ENCODE results near the gene RFC1.

DNA sequence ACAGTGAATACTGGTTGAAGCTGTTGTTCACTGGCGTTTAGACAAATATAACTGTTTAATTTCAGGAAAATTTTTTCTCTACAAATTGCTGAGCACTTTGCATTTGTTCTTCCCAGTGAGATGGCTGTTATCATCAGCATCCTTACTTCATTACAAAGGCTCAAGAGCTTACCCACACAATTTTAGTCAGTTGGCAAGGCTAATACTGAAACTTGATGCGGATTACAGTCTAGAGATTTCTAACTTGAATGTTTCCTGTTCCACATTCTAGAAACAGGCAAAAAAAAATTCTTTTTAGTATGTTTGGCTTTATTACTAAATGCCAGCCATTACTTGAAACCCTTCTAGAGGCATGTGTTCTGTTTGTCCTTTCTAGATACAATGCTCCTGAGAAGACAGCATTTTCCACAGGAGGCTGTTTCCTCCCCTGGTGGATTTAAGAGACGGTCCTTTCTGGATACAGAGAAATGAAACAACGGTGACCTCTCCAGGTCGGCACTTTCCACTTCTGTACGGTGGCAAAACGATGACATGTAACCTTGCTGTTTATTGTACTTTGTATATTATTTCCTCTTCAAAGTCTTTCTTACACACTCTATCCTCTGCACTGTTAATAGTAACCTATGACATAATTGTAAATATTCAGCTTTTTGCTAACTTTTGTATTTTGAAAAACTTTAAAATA is 80.9 kb downstream of the RFC1 start:
- TF ChIP-seq SPI1 (IDR thresholded peaks at IDR 0.05; ENCODE audit: low read depth, low read length) (no peak), TAF1 (IDR thresholded peaks at IDR 0.05; ENCODE audit: low read depth, low read length) (no peak), POLR2A (IDR thresholded peaks at IDR 0.05; ENCODE audit: low read depth, low read length) (no peak), POLR2AphosphoS5 (IDR thresholded peaks at IDR 0.05; ENCODE audit: low read depth, low read length) (no peak)

Measured in GM12891 (cell line).